Erythroblast (primary cell): Measurements from ENCODE around the gene NLRC5.

Experiments used
- GATA1 ChIP-seq: IDR thresholded peaks from 2 replicates; pipeline ENCODE4 v1.6.1; 2011; ENCODE audit warnings: low read depth, mild to moderate bottlenecking, control low read depth, low read length, moderate library complexity
- POLR2A ChIP-seq: IDR thresholded peaks from 2 replicates; pipeline ENCODE4 v1.6.1; 2011; ENCODE audit warnings: mild to moderate bottlenecking, low read length

GRCh38 chr16:57125376-57125775 is 136.0 kb downstream of the NLRC5 start:
- no peak for TF ChIP-seq POLR2A
- no peak for TF ChIP-seq GATA1
